CD4-positive, alpha-beta T cell treated with Interleukin-21 for 1 hour (primary cell): ENCODE data around the gene NQO1.
"Not testable (repeated sequence)": the region's sequence is repeated elsewhere in the genome, so short reads cannot be mapped to it uniquely, and the experiment has no call there.

Experiments used
- DNase-seq: peaks from one replicate; pipeline ENCODE4 v3.0.0-alpha.2; 2020

Gene NQO1

DNA sequence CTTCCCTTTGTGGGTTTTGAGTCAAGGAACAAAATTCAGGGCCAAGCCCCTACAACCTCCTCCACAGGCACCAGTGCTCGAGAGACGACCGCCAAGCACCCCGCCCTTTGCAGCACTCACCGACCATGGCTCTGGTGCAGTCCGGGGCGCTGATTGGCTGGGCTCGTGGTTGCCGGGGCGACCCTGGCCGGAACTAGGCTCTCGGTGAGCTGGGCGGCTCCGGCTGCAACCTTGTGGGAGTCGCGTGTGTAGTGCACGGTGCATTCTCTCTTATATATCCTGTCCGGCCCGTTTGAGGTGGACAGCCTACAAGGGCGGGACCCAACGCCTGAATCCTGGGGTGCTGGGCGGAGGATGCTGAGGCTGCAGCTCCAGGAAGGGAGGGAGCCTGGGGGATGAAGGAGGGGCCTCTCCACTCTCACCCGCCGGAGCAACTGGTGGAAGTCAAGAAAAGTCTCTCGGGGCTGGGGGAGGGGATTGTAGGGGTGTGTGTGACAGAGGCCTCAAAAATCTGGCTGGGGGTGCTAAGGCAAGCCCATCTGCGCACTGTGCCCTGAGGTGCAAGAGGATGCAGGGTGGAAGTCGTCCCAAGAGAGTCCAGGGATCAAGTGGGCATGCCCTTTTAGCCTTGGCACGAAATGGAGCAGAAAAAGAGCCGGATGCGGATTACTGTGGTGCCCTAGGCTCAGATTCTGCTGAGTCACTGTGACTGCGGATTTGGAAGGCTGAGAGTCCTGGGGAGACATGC lies at the start of gene NQO1:
NQO1 (minus strand) TSS at position 248 of the 748 bp plus-strand sequence; CDS start at position 127, 121 bp downstream.
- DNase-seq, result peak; percentile 88

DNA sequence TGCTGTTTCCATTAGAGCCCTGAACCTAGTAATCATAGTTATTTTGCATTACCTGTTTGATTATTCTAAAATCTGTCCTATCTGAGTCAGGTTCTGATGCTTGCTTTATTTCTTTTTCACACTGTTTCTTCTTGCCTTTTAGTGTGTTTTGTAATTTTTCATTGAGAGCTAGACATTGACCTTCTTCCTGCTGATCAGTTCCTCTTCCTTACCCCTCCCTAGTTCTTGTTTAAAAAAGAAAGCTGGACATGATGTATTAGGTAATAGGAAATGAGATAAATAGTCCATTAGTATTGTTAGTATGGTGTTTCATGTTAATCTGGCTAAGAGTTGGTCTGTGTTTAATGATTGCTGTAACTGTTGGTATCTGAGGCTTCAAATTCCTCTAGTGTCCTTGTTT lies 49.2 kb upstream of the NQO1 start:
- no peak for DNase-seq

DNA sequence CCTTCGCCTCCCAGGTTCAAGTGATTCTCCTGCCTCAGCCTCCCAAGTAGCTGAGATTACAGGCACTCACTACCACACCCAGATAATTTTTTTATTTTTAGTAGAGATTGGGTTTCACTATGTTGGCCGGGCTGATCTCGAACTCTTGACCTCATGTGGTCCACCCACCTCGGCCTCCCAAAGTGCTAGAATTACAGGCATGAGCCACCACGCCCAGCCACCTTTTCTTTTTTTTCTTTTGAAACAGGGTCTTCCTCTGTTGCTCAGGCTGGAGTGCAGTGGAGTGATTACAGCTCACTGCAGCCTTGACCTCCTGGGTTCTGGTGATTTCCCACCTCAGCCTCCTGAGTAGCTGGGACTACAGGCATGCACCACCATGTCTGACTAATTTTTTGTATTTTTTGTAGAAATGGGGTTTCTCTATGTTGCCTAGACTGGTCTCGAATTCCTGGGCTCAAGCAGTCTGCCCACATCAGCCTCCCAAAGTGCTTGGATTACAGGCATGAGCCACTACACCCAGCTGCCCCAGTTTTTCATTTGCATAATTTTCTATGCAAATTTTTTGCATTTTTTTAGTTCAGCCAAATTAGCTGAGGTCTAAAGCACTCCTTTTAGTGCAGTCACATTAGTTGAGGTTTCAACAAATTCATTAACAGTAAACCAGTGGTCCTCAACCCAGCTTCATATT lies 47.0 kb upstream of the NQO1 start:
- no peak for DNase-seq

DNA sequence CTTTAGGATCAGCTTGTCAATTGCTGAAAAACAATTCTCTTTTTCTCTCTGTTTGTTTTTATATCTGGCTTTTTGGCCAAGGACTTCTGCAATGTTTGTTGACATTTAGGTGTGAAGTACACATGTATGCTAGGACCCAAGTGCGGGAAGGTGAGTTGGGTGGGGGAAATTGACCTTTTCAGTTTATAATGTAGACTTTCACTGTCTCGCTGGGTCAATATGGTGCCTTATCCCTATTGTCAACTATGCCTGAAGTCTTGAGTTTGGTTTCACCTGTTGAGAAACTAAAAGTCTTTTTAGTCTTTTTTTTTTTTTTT lies 45.2 kb upstream of the NQO1 start:
- no peak for DNase-seq

DNA sequence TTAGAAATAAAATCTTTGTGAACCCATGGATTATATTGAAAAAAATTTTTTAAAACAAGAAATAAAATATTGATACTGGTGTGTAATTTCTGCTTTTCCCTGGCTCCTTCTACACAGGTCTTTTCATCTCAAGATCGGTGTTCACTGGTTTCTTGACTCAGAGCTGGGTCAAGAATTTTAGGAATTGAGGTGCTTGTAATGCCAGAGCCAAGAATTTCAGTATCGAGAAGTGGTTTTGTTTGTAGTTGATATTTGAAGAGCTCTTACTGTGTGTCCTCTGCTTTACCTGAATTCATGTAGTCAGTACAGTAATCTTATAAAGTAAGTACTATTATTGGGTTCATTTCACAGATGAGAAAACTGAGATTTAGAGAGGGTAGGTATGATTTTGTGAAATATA lies 43.0 kb upstream of the NQO1 start:
- no peak for DNase-seq

DNA sequence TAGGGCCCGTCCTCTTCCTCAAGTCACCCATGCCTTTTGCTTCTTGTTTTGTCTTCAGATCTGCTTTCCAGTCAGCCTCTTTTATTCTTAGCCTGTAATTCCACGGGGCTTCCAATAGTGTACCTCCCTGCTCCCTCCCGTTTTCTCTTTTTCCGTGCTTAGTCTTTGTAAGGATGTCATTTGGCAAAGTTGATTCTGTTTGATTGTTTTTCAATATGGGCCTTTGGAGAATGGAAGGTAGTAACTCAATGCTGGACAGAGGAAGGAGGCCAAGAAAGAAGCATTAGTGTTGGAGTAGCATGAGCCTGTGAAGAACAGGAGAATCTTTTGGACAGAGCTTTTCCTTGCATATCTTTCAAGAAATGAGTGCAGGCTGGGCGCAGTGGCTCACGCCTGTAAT lies 42.3 kb upstream of the NQO1 start:
- no peak for DNase-seq

DNA sequence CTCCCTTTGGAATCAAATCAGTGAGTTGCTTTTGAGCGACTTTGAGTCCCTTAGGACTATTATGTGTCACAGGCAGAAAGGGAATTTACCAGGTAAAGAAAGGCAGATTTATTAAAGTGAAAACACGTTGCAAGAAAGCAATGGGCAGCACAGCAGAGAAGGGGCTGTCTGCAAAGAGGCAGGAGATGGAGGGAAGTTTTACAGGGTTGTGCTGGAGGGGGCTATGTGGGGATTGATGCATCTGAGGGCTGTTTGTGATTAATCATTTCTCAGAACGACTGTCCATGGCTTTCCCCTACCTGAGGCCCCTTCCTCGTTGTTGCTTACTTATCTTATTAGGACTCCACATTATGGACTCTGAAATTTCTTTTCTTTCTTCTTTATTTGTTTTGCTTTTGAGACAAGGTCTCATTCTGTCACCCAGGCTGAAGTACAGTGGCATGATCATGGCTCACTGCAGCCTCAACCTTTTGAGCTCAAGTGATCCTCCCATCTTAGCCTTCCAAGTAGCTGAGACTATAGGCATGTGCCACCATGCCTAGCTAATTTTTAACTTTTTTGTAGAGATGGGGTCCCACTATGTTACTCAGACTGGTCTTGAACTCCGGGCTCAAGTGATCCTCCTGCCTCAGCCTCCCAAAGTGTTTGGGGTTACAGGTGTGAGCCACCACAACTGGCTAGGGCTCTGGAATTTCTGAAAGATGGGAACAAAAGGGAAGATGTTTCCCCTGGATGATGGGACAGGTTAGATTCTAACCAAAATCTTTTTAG lies 41.3 kb upstream of the NQO1 start:
- DNase-seq, result no peak

DNA sequence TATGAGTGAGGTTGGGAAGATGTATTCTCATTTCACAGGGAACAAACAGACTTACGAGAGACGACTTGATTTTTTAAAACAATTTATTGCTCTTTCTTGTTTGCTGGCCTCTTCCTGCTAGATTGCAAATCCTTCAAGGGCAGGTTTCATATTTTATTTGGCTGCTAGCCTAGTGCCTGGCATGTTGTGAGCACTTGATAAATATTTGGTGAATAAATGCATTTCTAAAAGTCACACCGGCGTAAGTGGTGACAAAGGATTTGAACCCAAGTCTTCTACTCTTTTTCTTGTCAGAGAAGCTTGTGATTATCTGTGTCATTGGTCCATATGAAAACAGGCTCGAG lies 37.2 kb upstream of the NQO1 start:
- DNase-seq, result no peak

DNA sequence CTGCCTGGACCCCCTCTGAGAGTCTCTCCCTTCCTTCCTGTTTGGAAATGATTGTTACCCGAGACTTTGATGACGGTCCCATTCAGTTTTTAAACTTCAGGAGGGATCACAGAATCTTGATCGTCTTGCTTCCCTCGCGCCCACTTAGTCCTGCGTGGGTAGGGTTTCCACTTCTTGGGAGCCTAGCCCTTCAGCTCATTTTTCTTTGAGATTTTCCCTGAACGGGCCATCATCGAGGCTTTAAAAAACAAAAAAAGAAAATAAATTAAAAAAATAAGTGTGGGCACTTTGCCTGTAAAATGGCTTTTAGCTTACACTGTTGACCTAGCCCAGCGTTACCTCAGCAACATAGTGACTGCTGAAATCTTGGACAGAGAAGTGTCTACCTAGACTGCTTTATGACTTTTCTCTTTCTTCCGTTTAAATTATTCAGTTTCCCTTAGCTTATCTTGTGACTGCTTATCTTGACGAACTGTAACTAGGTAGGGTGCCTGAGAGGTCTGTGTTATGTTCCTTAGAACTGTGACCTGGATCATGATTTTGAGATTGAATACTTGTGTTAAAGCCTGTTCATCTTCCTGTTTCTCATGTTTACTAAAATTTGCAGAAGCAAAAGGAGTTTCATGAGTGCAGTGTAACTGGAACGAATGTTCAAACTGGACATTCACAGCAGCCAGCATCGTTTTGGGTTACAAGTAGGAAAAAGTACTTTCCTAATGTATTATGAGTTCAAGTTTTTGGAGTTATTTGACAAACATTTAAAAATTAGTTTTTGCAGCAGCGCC lies 36.6 kb upstream of the NQO1 start:
- peak; percentile 40 for DNase-seq

DNA sequence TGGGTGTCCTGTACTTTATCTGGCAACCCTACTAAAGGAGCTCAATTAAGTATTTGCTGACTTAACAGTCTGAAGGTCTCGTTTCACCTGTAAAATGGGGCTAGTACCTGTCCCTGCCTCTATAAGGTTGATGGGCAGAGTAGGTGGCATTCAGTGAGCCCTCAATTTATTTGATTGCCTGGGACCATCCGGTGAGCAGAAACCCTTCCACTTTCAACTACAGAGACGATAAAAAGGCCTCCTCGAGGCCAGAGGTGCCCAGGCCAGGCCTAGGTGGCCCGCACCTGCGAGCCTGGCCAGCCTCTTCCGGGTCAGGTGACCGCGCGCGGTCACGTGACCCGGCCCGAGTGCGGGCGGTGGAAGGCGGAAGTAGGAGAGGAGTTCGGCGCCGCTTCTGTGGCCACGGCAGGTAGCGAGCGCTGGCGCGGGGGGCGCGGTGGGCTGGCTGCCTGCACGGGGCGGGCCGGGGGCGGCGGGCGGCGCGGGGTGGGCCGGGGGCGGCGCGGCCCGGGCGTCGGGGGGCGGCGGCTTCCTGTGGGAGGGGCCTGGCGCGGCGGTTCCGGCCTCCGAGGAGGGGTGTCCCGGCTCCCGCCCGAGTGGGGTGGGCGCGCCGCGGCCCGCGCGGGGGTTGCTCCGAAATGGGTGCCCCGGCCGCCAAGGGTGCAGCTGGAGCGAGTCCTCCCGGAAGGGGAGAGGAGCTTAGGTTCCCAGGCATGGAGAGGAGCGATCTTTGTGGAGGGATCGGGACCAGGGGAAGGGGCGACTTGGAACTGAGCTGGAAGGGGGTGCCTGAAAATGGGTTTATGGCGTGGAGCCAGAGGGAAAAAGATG lies 35.8 kb upstream of the NQO1 start, which contains the start of gene WWP2:
WWP2 (plus strand) TSS at position 350 of the 831 bp plus-strand sequence. CDS start 24,679 bp downstream, outside the sequence.
- DNase-seq, result peak; percentile 84

DNA sequence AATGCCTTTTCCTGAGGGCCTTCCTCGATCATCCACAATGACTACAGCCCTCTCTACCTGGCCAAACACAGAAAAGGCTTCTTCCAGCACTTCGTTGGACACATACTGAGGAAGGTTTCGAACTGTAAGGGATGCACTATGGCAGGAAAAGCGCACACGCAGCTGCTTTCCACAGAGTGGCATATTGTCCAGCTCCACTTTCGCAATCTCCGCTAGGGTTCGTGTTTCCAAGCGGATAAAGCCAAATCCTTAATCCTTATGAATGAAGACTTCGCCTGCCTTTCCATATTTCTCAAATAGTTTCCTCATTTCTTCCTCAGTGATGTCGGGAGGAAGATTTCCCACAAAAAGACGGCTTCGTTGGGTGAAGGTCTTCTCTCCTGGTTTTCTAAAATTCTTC lies 31.0 kb upstream of the NQO1 start:
- not testable (repeated sequence) for DNase-seq

DNA sequence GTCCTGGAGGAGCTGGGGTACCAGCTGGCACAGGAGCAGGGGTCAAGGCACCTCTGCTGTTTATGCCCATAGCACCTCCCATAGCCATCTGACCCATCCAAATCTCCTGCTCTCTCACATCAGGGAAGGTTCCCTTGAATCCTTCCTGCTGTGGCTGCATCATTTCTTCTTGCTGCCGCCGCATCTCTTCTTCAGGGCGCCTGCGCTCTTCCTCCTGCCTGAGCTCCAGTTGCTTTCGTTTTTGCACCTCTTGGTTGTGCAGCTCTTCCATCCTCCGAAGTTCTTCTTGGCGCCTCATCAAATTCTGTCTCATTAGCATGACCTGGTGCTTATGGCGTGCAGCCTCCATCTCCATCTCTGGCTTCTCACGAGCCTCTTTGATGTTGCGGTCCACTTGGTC lies 30.3 kb upstream of the NQO1 start:
- no peak for DNase-seq

DNA sequence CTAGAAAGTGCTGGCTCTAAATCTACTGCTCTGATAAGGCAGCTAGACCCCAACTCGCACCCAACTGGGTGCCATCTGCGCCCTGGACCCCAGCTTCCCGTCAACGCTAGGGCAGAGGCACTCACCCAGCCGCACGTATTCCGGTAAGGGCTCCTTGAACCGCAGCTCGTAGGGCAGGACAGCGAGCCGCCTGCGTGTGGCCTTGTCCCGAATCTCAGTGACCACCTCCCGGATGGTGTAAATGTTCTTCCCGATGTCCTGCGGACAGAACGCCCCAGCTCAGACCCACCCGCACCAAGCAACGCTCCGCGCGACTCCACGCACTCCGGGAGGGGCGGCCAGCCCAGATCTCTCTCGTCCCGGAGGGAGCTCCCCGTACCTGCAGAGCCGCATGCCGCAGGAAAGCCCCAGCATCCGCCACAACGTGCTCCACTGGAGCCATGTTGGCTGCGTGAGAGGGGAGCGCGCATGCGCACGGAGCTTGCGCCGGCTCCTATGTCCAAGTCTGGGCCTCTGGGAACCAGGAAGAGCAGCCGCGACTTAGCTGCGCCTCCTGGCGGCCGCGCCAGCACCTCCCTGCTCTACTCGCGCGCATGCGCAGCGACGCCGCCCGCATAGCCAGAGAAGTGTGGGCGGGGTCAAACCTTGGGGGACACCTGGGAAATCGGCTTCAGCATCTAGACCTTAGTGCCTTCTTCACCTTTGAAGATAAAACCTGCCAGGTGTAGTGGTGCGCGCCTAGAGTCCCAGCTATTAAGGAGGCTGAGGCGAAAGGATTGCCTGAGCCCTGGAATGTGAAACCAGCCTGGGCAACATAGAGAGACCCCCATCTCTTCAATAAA lies 28.3 kb upstream of the NQO1 start, which contains the start of gene NOB1:
NOB1 (minus strand) TSS at position 458 of the 842 bp plus-strand sequence; CDS start at position 442, 16 bp downstream.
- peak; percentile 98 for DNase-seq

DNA sequence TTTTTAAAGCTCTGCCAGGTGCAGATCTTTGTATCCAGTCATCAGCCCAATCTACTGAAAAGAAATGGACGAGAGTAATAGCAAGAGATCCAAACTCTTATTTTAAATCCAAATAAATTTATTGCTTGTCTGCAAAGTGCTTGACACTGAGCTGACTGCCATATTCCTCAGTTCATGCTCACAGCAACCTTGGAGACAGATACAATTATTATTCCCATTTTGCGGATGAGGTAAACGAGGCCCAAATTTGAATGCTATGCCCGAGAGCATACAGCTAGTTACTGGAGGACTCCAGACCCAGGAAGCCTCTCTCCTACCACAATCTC lies 27.7 kb upstream of the NQO1 start:
- no peak for DNase-seq

DNA sequence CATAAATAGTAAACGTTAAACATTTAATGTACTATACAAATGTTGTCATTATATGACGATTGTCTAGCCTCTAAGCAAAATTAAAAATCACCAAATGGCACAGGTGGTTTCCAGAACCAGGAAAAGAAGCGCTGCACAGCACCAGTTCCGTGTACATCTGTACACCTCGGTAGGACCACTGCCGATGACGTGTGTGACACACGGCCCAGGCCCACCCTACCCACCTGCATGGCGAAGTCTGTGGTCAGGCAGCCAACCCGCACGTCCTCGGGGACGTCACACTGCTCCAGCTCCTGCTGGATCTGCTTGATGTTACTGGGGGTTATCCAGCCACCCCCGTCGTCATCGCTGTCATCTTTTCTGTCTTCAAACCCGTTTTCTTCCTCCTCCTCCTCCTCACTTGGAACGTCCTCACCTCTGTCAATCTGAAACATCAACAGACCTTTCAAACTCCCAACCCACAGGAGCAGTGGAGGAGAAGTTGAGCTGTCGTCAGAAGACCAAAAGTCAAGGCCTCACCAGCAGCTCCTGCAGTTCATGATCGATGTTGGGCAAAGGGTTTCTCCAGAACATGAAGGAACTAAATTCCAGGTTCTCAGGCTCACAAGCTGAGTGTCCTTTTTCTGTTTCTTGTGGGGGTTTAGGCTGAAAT lies 22.5 kb upstream of the NQO1 start:
- DNase-seq, result no peak

DNA sequence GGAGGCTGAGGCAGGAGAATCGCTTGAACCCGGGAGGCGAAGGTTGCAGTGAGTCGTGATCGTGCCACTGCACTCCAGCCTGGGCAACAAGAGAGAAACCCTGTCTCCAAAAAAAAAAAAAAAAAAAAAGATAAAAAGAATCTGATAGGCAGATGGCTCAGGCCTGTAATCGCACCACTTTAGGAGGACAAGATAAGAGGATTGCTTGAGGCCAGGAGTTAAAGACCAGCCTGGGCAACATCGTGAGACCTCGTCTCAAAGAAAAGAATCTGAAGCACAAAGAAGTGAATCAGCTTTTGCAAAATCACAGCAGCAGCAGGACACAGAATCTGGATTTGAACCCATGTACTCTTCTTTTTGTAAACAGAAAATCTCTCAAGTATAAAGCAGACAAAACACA lies 20.8 kb upstream of the NQO1 start:
- no peak for DNase-seq

DNA sequence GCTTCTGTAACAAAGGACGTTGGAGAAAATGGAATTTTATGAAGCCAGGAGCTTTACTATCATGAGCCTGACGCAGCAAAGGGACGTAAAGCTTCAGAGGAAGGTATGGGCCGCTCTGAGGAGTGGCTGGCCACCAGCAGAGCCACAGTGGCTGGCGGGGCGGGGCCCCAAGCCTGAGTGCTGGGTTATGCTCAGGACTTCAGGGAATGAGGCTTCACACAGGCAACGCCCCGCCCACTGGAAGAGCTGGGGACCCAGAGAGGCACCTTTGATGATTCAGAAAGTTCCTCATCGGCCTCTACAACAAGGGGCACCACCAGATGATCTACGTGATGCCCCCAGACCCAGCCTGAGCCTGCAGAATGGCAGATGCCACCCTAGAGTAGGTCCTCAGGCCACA lies 19.6 kb upstream of the NQO1 start:
- DNase-seq, result no peak

DNA sequence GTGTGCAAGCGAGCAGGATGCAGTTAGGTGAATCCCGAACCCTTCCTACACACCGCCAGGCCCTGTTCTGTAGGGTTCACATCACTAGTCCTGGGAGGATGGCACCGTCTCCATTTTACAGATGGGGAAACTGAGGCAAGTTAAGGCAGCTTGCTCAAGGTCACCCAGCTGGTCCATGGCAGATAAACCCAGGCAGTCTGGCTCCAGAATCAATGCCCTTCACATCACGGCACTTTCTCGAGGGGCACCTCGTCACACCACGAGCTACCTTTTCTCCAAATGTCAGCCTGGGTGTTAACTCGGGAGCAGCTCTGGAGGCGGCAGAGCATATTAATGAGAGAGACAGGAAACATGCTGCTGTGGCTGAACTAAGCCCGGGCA lies 18.9 kb upstream of the NQO1 start:
- no peak for DNase-seq

DNA sequence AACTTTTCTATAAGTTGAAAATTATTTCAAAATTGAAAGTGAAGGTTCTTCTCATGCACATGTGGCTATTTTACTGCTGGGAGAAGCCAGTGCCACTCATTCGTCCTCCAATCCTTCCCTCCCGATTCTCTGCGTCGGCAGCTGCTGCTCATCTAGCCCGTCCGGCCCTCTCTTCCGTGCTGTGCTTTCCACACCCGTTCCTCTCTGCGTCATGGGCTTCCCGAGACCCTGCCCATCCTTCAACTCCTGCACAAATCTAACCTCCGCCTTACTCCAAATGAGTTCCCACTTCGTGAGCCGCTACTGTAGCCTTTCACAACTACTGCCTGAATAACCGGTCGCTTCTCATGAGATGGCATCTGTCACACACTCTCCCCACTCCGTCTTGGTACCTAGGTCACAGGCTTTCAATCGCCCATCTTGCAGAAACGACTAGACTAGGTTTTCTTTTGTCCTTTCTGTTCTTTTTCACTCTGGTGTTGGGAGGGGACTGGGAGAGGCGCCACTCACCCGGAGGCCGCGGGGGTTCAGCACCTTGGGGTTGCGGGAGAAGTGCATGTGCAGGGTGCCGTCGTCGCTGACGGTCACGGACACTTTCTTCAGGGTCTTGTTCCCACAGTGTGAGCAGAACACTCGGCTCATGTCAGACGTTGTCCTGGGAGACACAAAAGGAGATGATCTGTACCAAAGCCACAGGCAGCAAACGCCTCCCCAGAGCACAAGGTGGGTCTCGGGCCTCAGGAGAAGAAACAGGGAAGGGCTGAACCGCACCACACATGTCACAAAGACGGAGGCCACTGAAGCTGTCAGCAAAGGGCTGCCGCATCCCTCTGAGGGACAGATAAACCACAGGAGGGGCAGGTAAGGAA lies 18.2 kb upstream of the NQO1 start:
- no peak for DNase-seq
